Bronchial epithelial cell (primary cell): ENCODE measurements around the gene ARSD. TPM values are rescaled to one million over a fixed set of nuclear protein-coding genes. Genes with fewer than 3 reads are reported as not detected.
"Not testable (repeated sequence)": the region's sequence is repeated elsewhere in the genome, so short reads cannot be mapped to it uniquely, and the experiment has no call there.

Experiments used
- DNase-seq: peaks from one replicate; pipeline ENCODE4 v3.0.0-alpha.2; 2010; ENCODE audit warnings: low read depth
- FAIRE-seq: peaks from 2 replicates; lab custom pipeline; 2011; peaks lifted over from hg19 to GRCh38; lab: Jason Lieb, UNC
- H3K27me3 ChIP-seq: 2 replicates; pipeline ENCODE4 v1.5.1; 2011; ENCODE audit warnings: low read length; ENCODE audit not compliant: control insufficient read depth, insufficient read depth
- H3K36me3 ChIP-seq: 2 replicates; pipeline ENCODE4 v1.5.1; 2011; ENCODE audit warnings: low read length; ENCODE audit not compliant: control insufficient read depth, insufficient read depth
- H3K4me3 ChIP-seq: 2 replicates; pipeline ENCODE4 v1.5.1; 2011; ENCODE audit warnings: mild to moderate bottlenecking, low read depth, low read length, control low read depth
- total RNA-seq: library from RNA; depleted of rRNA; stranded (reverse); fragments of >200 nt; gene quantifications from 2 replicates; pipeline ENCODE4 v1.2.1, GENCODE V29; 2014
- TF ChIP-seq, protein P1 (sequence below): IDR thresholded peaks from 2 replicates; pipeline ENCODE4 v1.5.1; 2011; ENCODE audit warnings: mild to moderate bottlenecking, moderate library complexity, low read length, control low read depth, inconsistent platforms; ENCODE audit not compliant: insufficient read depth, severe bottlenecking

ARSD gene
- total RNA-seq, 1 donor from 2014 or later: 11.8 TPM

- DNase-seq (no peak), FAIRE-seq (no peak)
- no peak overlapping the region for H3K4me3 ChIP-seq
- H3K27me3 ChIP-seq: no peaks in the 10 kb centered on the region
- H3K36me3 ChIP-seq: no peaks in the 10 kb centered on the region
- TF ChIP-seq, protein P1, sequence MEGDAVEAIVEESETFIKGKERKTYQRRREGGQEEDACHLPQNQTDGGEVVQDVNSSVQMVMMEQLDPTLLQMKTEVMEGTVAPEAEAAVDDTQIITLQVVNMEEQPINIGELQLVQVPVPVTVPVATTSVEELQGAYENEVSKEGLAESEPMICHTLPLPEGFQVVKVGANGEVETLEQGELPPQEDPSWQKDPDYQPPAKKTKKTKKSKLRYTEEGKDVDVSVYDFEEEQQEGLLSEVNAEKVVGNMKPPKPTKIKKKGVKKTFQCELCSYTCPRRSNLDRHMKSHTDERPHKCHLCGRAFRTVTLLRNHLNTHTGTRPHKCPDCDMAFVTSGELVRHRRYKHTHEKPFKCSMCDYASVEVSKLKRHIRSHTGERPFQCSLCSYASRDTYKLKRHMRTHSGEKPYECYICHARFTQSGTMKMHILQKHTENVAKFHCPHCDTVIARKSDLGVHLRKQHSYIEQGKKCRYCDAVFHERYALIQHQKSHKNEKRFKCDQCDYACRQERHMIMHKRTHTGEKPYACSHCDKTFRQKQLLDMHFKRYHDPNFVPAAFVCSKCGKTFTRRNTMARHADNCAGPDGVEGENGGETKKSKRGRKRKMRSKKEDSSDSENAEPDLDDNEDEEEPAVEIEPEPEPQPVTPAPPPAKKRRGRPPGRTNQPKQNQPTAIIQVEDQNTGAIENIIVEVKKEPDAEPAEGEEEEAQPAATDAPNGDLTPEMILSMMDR: no peak
Measured at GRCh38 chrX:2962381-2962780, 33.2 kb upstream of the ARSD start.

DNA sequence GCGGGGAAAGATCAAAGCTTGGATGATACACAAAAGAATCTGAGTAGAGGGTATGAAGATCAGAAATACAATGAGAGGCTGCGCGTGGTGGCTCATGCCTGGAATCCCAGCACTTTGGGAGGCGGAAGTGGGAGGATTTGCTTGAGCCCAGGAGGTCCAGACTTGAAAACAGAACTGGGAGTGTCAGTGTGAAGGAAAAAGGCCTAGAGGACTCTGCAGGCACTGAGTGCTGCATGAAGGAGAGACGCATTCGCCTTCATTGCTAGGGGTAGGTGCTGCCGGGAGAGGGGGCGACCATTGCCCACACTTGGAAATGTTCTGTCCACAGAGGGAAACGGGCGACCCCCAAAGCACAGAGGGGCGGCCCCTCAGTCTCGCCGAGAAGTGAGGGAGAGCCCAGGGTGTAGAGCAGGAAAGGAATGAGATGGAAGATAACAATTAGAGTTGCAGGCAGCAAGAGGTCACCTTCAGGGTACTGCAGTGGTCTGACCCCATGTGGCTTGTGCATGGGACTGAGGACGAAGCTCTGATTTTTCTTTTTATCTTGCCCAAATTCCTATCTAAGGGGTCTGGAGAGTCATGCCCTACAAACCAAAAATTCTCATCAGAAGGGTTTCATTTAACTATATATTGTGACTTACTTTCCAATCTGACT lies 31.8 kb upstream of the ARSD start:
- TF ChIP-seq, protein P1: no peak
- FAIRE-seq: no peak
- H3K36me3 ChIP-seq: no peaks in the 10 kb centered on the region
- H3K4me3 ChIP-seq: no peak overlapping the region
- DNase-seq: no peak
- H3K27me3 ChIP-seq: no peaks in the 10 kb centered on the region

DNA sequence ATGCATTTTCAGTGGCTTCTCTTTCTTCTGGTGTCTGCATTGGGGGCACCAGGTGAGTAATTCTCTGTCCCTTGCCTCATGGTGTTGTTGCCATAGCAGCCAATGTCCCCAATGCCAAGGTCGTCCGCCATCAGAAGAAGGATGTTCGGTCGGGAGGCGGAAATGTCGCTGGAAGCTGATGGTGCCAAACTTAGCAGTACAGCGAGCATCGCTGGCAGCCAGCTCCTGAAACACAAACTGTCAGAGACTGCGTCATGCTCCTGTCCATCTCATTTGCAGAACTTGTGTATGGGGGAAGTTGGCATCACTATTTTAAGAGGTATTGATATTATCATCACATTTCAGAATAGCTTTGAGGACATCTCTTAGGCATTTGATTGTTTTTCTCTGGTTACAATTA lies 29.1 kb upstream of the ARSD start:
- TF ChIP-seq, protein P1: no peak
- no peak for FAIRE-seq
- H3K4me3 ChIP-seq: no peak overlapping the region
- no peaks in the 10 kb centered on the region for H3K27me3 ChIP-seq
- H3K36me3 ChIP-seq: no peaks in the 10 kb centered on the region
- DNase-seq: no peak

GRCh38 chrX:2955838-2956237 lies 26.7 kb upstream of the ARSD start:
- H3K4me3 ChIP-seq: no peak overlapping the region
- FAIRE-seq (no peak), DNase-seq (no peak)
- no peaks in the 10 kb centered on the region for H3K36me3 ChIP-seq
- no peaks in the 10 kb centered on the region for H3K27me3 ChIP-seq
- TF ChIP-seq, protein P1: no peak

GRCh38 chrX:2955281-2955680 lies 26.1 kb upstream of the ARSD start:
- H3K4me3 ChIP-seq: no peak overlapping the region
- H3K36me3 ChIP-seq: no peaks in the 10 kb centered on the region
- FAIRE-seq (no peak), DNase-seq (no peak)
- H3K27me3 ChIP-seq: no peaks in the 10 kb centered on the region
- TF ChIP-seq, protein P1: no peak

GRCh38 chrX:2954541-2954940 lies 25.4 kb upstream of the ARSD start:
- DNase-seq: peak; percentile 17
- no peaks in the 10 kb centered on the region for H3K27me3 ChIP-seq
- no peak for FAIRE-seq
- H3K4me3 ChIP-seq: no peak overlapping the region
- TF ChIP-seq, protein P1: no peak
- H3K36me3 ChIP-seq: no peaks in the 10 kb centered on the region

DNA sequence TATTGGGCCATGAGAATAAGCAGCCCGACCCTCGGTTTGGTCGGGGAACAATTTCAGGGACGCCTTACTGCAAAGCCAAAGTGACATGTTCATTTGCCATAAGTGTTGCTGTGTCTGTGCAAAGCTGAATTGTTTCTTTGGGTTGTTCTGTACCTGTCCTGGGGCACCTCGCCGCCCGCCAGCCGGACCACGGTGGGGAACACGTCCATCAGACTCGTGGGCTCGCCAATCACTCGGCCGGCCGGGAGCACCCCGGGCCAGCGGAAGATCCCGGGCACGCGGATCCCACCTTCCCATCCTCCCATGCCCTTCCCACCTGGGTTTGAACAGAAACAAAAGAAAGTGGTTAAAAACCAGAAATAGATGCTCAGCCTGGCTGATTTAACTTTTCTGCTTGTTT lies 8.8 kb upstream of the ARSD start:
- H3K36me3 ChIP-seq, FAIRE-seq, H3K4me3 ChIP-seq, DNase-seq, H3K27me3 ChIP-seq: not testable (repeated sequence)
